Activated naive CD8-positive, alpha-beta T cell treated with anti-CD3 and anti-CD28 coated beads for 36 hours (primary cell): Measurements from ENCODE around the gene CDC14A. TPM values are rescaled to one million over a fixed set of nuclear protein-coding genes. Genes with fewer than 3 reads are reported as not detected.
"Not testable (repeated sequence)": the region's sequence is repeated elsewhere in the genome, so short reads cannot be mapped to it uniquely, and the experiment has no call there.

Source experiments
- DNase-seq: peaks from one replicate; pipeline ENCODE4 v3.0.0; 2021
- H3K27ac Mint-ChIP-seq: one replicate; pipeline ENCODE4 v1.8.0; 2022; ENCODE audit warnings: mild to moderate bottlenecking, moderate library complexity, mixed read lengths
- H3K27me3 Mint-ChIP-seq: one replicate; pipeline ENCODE4 v1.8.0; 2022; ENCODE audit warnings: mild to moderate bottlenecking, mixed read lengths
- H3K36me3 Mint-ChIP-seq: one replicate; pipeline ENCODE4 v1.8.0; 2021; ENCODE audit warnings: mild to moderate bottlenecking, mixed read lengths
- H3K4me1 Mint-ChIP-seq: one replicate; pipeline ENCODE4 v1.8.0; 2021; ENCODE audit warnings: mixed read lengths
- H3K4me3 Mint-ChIP-seq: one replicate; pipeline ENCODE4 v1.8.0; 2022; ENCODE audit warnings: mild to moderate bottlenecking, moderate library complexity, mixed read lengths
- H3K9me3 Mint-ChIP-seq: one replicate; pipeline ENCODE4 v1.8.0; 2022; ENCODE audit warnings: mixed read lengths
- total RNA-seq, 2 experiments: library from RNA; stranded (reverse); gene quantifications; one replicate each; pipeline ENCODE4 v1.2.3, GENCODE V29; 2021

Gene CDC14A
- total RNA-seq, 2 experiments from 2014 or later: 9.5 to 11.2 TPM

- no peaks in the 10 kb centered on the region for H3K36me3 Mint-ChIP-seq
- no peak for DNase-seq
- no peak overlapping the region for H3K4me3 Mint-ChIP-seq
- H3K27ac Mint-ChIP-seq: peak overlapping the region; percentile 86
- H3K27me3 Mint-ChIP-seq: no peaks in the 10 kb centered on the region
- H3K4me1 Mint-ChIP-seq: peaks cover 10% of the 10 kb centered on the region
- H3K9me3 Mint-ChIP-seq: peaks cover 9% of the 10 kb centered on the region
Observed at GRCh38 chr1:100323419-100324106, 28.7 kb upstream of the CDC14A start.

- no peak for DNase-seq
- no peak overlapping the region for H3K4me3 Mint-ChIP-seq
- peaks cover 2% of the 10 kb centered on the region for H3K9me3 Mint-ChIP-seq
- H3K36me3 Mint-ChIP-seq: no peaks in the 10 kb centered on the region
- peaks cover 10% of the 10 kb centered on the region for H3K4me1 Mint-ChIP-seq
- no peak overlapping the region for H3K27ac Mint-ChIP-seq
- no peaks in the 10 kb centered on the region for H3K27me3 Mint-ChIP-seq
Observed at GRCh38 chr1:100325415-100326324, 26.6 kb upstream of the CDC14A start.

- H3K4me1 Mint-ChIP-seq: peaks cover 10% of the 10 kb centered on the region
- not testable (repeated sequence) for H3K36me3 Mint-ChIP-seq, H3K4me3 Mint-ChIP-seq, H3K9me3 Mint-ChIP-seq, H3K27ac Mint-ChIP-seq, H3K27me3 Mint-ChIP-seq, DNase-seq
Observed at GRCh38 chr1:100326325-100326670, 26.0 kb upstream of the CDC14A start.

- Mint-ChIP-seq H3K4me1 (peaks cover under 1% of the 10 kb centered on the region), H3K9me3 (no peaks in the 10 kb centered on the region), H3K27me3 (no peaks in the 10 kb centered on the region), H3K36me3 (no peaks in the 10 kb centered on the region), H3K4me3 (no peak overlapping the region), H3K27ac (no peak overlapping the region)
- DNase-seq: no peak
Observed at GRCh38 chr1:100328133-100328532, 24.2 kb upstream of the CDC14A start.

GRCh38 chr1:100331146-100331545, 21.2 kb upstream of the CDC14A start:
- not testable (repeated sequence) for H3K36me3 Mint-ChIP-seq, H3K27me3 Mint-ChIP-seq, H3K9me3 Mint-ChIP-seq

GRCh38 chr1:100332331-100332730, 20.0 kb upstream of the CDC14A start:
- Mint-ChIP-seq H3K4me3 (no peak overlapping the region), H3K9me3 (no peaks in the 10 kb centered on the region)
- no peak for DNase-seq

More at GRCh38 chr1:100331146-100331545, 21.2 kb upstream of the CDC14A start:
- H3K4me3 Mint-ChIP-seq, H3K27ac Mint-ChIP-seq, DNase-seq, H3K4me1 Mint-ChIP-seq: not testable (repeated sequence)

GRCh38 chr1:100335436-100335835, 16.9 kb upstream of the CDC14A start:
- no peak for DNase-seq
- Mint-ChIP-seq H3K4me1 (no peaks in the 10 kb centered on the region), H3K36me3 (no peaks in the 10 kb centered on the region), H3K27ac (no peak overlapping the region), H3K9me3 (no peaks in the 10 kb centered on the region), H3K4me3 (no peak overlapping the region), H3K27me3 (no peaks in the 10 kb centered on the region)

More at GRCh38 chr1:100332331-100332730, 20.0 kb upstream of the CDC14A start:
- Mint-ChIP-seq H3K27me3 (no peaks in the 10 kb centered on the region), H3K4me1 (no peaks in the 10 kb centered on the region), H3K27ac (no peak overlapping the region), H3K36me3 (no peaks in the 10 kb centered on the region)

- H3K27ac Mint-ChIP-seq, H3K27me3 Mint-ChIP-seq, H3K36me3 Mint-ChIP-seq, H3K4me1 Mint-ChIP-seq, DNase-seq, H3K9me3 Mint-ChIP-seq, H3K4me3 Mint-ChIP-seq: not testable (repeated sequence)
Observed at GRCh38 chr1:100337878-100338277, 14.4 kb upstream of the CDC14A start.

GRCh38 chr1:100339735-100340134, 12.6 kb upstream of the CDC14A start:
- not testable (repeated sequence) for H3K4me3 Mint-ChIP-seq, H3K4me1 Mint-ChIP-seq, DNase-seq, H3K27me3 Mint-ChIP-seq, H3K9me3 Mint-ChIP-seq, H3K36me3 Mint-ChIP-seq, H3K27ac Mint-ChIP-seq

GRCh38 chr1:100340494-100340893, 11.8 kb upstream of the CDC14A start:
- H3K4me1 Mint-ChIP-seq: no peaks in the 10 kb centered on the region
- DNase-seq: no peak
- H3K27ac Mint-ChIP-seq: no peak overlapping the region
- no peak overlapping the region for H3K4me3 Mint-ChIP-seq
- H3K36me3 Mint-ChIP-seq: no peaks in the 10 kb centered on the region
- no peaks in the 10 kb centered on the region for H3K9me3 Mint-ChIP-seq
- H3K27me3 Mint-ChIP-seq: no peaks in the 10 kb centered on the region

GRCh38 chr1:100342348-100342747, 10.0 kb upstream of the CDC14A start:
- Mint-ChIP-seq H3K36me3 (no peaks in the 10 kb centered on the region), H3K4me3 (no peak overlapping the region), H3K9me3 (no peaks in the 10 kb centered on the region), H3K27ac (no peak overlapping the region), H3K27me3 (no peaks in the 10 kb centered on the region), H3K4me1 (no peaks in the 10 kb centered on the region)
- no peak for DNase-seq

GRCh38 chr1:100343897-100344296, 8.4 kb upstream of the CDC14A start:
- H3K4me1 Mint-ChIP-seq: no peaks in the 10 kb centered on the region
- H3K9me3 Mint-ChIP-seq: no peaks in the 10 kb centered on the region
- H3K27ac Mint-ChIP-seq: no peak overlapping the region

GRCh38 chr1:100344774-100345173, 7.5 kb upstream of the CDC14A start:
- H3K4me3 Mint-ChIP-seq: no peak overlapping the region

More at GRCh38 chr1:100343897-100344296, 8.4 kb upstream of the CDC14A start:
- Mint-ChIP-seq H3K27me3 (no peaks in the 10 kb centered on the region), H3K36me3 (no peaks in the 10 kb centered on the region), H3K4me3 (no peak overlapping the region)
- no peak for DNase-seq

GRCh38 chr1:100346387-100346786, 5.9 kb upstream of the CDC14A start:
- H3K27ac Mint-ChIP-seq: no peak overlapping the region
- no peaks in the 10 kb centered on the region for H3K9me3 Mint-ChIP-seq
- H3K27me3 Mint-ChIP-seq: no peaks in the 10 kb centered on the region
- no peak for DNase-seq
- H3K4me1 Mint-ChIP-seq: peaks cover 4% of the 10 kb centered on the region
- H3K4me3 Mint-ChIP-seq: no peak overlapping the region
- H3K36me3 Mint-ChIP-seq: no peaks in the 10 kb centered on the region

More at GRCh38 chr1:100344774-100345173, 7.5 kb upstream of the CDC14A start:
- Mint-ChIP-seq H3K36me3 (no peaks in the 10 kb centered on the region), H3K27me3 (no peaks in the 10 kb centered on the region), H3K9me3 (no peaks in the 10 kb centered on the region), H3K27ac (no peak overlapping the region), H3K4me1 (no peaks in the 10 kb centered on the region)
- DNase-seq: no peak

- DNase-seq: no peak
- H3K4me3 Mint-ChIP-seq: no peak overlapping the region
- H3K36me3 Mint-ChIP-seq: no peaks in the 10 kb centered on the region
- no peaks in the 10 kb centered on the region for H3K27me3 Mint-ChIP-seq
- H3K27ac Mint-ChIP-seq: no peak overlapping the region
- peaks cover 4% of the 10 kb centered on the region for H3K4me1 Mint-ChIP-seq
- H3K9me3 Mint-ChIP-seq: no peaks in the 10 kb centered on the region
Observed at GRCh38 chr1:100347009-100347966, 5.0 kb upstream of the CDC14A start.
